B cell (primary cell): Measurements from ENCODE around the gene LRRC4C. TPM values are rescaled to one million over a fixed set of nuclear protein-coding genes. Genes with fewer than 3 reads are reported as not detected.

ENCODE experiments used
- ATAC-seq: fragments of 200-7000 bp; cut with Tn5 transposase; one replicate; pipeline ENCODE4 v1.10.0; 2021; ENCODE audit warnings: low read depth, mild to moderate bottlenecking, moderate number of reproducible peaks, moderate library complexity
- CTCF ChIA-PET: fragments of 350-600 bp; sonication (Branson Sonifier 250); formaldehyde crosslinking; loops from one replicate; lab custom pipeline; 2021; ENCODE audit warnings: antibody characterized with exemption, inconsistent platforms; lab: Charles Lee
- POLR2A ChIA-PET: fragments of 350-600 bp; sonication (Branson Sonifier 250); formaldehyde crosslinking; loops from one replicate; lab custom pipeline; 2021; ENCODE audit warnings: antibody characterized with exemption; lab: Charles Lee
- DNase-seq: peaks from one replicate; pipeline ENCODE4 v3.0.0; 2013
- H2AFZ ChIP-seq: 2 replicates; pipeline ENCODE4 v1.6.1; 2012; ENCODE audit warnings: mild to moderate bottlenecking, low read depth, low read length; ENCODE audit not compliant: insufficient read depth, poor library complexity, severe bottlenecking
- H3K27ac ChIP-seq, 2 donors: 1 replicate in 1 of 2; 2 replicates in 1 of 2; pipeline ENCODE4 v1.5.1; 2012 to 2013; ENCODE audit warnings: low read length in 2 of 2, mild to moderate bottlenecking in 2 of 2, moderate library complexity in 1 of 2
- H3K27me3 ChIP-seq, 4 experiments: fragments of 200-600 bp in 1 of 4; sonication (generic) in 1 of 4; replicated peaks in 1 of 4; 1 replicate in 2 of 4; 2 replicates in 2 of 4; pipeline versions ENCODE4 v1.6.1 to v1.7.0; 2013 to 2016; ENCODE audit warnings: low read length in 3 of 4, mild to moderate bottlenecking in 2 of 4, mixed read lengths in 1 of 4, moderate library complexity in 1 of 4; ENCODE audit not compliant: insufficient read depth in 4 of 4, control insufficient read depth in 3 of 4; ENCODE audit errors: control extremely low read depth in 1 of 4
- H3K36me3 ChIP-seq, 2 experiments: replicated peaks in 1 of 2; 1 replicate in 1 of 2; 2 replicates in 1 of 2; pipeline versions ENCODE4 v1.6.1 to v1.7.1; 2013; ENCODE audit warnings: low read length in 1 of 2; ENCODE audit not compliant: insufficient read depth in 2 of 2, control insufficient read depth in 1 of 2; ENCODE audit errors: control extremely low read depth in 1 of 2, extremely low read depth in 1 of 2
- H3K4me1 ChIP-seq, 2 donors: fragments of 200-600 bp in 1 of 2; sonication (generic) in 1 of 2; 1 replicate in 1 of 2; 2 replicates in 1 of 2; pipeline versions ENCODE4 v1.5.1 to v1.6.1; 2013 to 2017; ENCODE audit warnings: low read length in 2 of 2; ENCODE audit not compliant: control insufficient read depth in 2 of 2, insufficient read depth in 2 of 2
- H3K4me2 ChIP-seq: replicated peaks from 2 replicates; pipeline ENCODE3; 2012; ENCODE audit warnings: mild to moderate bottlenecking, low read depth, low read length; ENCODE audit not compliant: poor library complexity, severe bottlenecking
- H3K4me3 ChIP-seq, 5 experiments: fragments of 200-600 bp in 1 of 5; sonication (generic) in 1 of 5; 1 replicate in 3 of 5; 2 replicates in 2 of 5; pipeline versions ENCODE4 v1.5.1 to v1.7.0; 2011 to 2016; ENCODE audit warnings: low read length in 4 of 5, mild to moderate bottlenecking in 4 of 5, low read depth in 2 of 5, control low read depth in 1 of 5, moderate library complexity in 1 of 5; ENCODE audit not compliant: insufficient read depth in 1 of 5; ENCODE audit errors: control extremely low read depth in 1 of 5, extremely low read depth in 1 of 5
- H3K79me2 ChIP-seq: fragments of 200-600 bp; sonication (generic); one replicate; pipeline ENCODE4 v1.6.0; 2016; ENCODE audit warnings: low read length; ENCODE audit not compliant: control insufficient read depth, insufficient read depth
- H3K9ac ChIP-seq: fragments of 200-600 bp; sonication (generic); 2 replicates; pipeline ENCODE4 v1.6.1; 2017; ENCODE audit warnings: mild to moderate bottlenecking, low read length, moderate library complexity
- H3K9me3 ChIP-seq, 3 donors: one replicate each; pipeline versions ENCODE4 v1.6.1 to v1.7.1; 2013; ENCODE audit warnings: low read length in 2 of 3; ENCODE audit not compliant: control insufficient read depth in 2 of 3, insufficient read depth in 1 of 3; ENCODE audit errors: control extremely low read depth in 1 of 3
- H4K20me1 ChIP-seq: 2 replicates; pipeline ENCODE4 v1.6.0; 2012; ENCODE audit warnings: mild to moderate bottlenecking, low read length; ENCODE audit not compliant: insufficient read depth, control insufficient read depth, poor library complexity, severe bottlenecking
- H3K27ac Mint-ChIP-seq: one replicate; pipeline ENCODE4 v1.8.0; 2021; ENCODE audit warnings: mixed read lengths
- H3K27me3 Mint-ChIP-seq: one replicate; pipeline ENCODE4 v1.8.0; 2021; ENCODE audit warnings: mixed read lengths
- H3K4me1 Mint-ChIP-seq: one replicate; pipeline ENCODE4 v1.8.0; 2021; ENCODE audit warnings: mixed read lengths
- H3K4me3 Mint-ChIP-seq: one replicate; pipeline ENCODE4 v1.8.0; 2021; ENCODE audit warnings: mixed read lengths
- H3K9me3 Mint-ChIP-seq: one replicate; pipeline ENCODE4 v1.8.0; 2022; ENCODE audit warnings: mixed read lengths; ENCODE audit not compliant: insufficient read depth
- EZH2 ChIP-seq: IDR thresholded peaks from 2 replicates; pipeline ENCODE4 v1.6.1; 2012; ENCODE audit warnings: borderline replicate concordance, low read depth, mild to moderate bottlenecking, moderate library complexity, low read length; ENCODE audit not compliant: insufficient read depth, poor library complexity, severe bottlenecking
- WGBS: methylation state at CpG from one replicate; pipeline ENCODE4 v1.1.5; 2013; ENCODE audit warnings: missing lambda C conversion rate; ENCODE audit not compliant: insufficient coverage; 5-methylcytosine and 5-hydroxymethylcytosine counted together
- intact Hi-C: fragments of 100-400 bp; cut with micrococcal nuclease; formaldehyde crosslinking; loops from one replicate; pipeline ENCODE4 v1.10.0; 2022
- polyA plus RNA-seq: library from polyadenylated mRNA; depleted of rRNA; stranded (reverse); fragments of >200 nt; gene quantifications from 2 replicates; pipeline ENCODE4 v1.2.3, GENCODE V29; 2012
- total RNA-seq, 2 donors: library from RNA; stranded (reverse); fragments of 120-200 nt in 1 of 2; gene quantifications; 1 replicate in 1 of 2; 2 replicates in 1 of 2; pipeline versions ENCODE4 v1.2.3 to v1.2.4, GENCODE V29; 2013 to 2022
- TF ChIP-seq, protein P1 (sequence below): fragments of 200-600 bp; IDR thresholded peaks from one replicate; pipeline ENCODE4 v1.8.0; 2022; ENCODE audit warnings: antibody characterized with exemption, mild to moderate bottlenecking

Gene LRRC4C
- total and polyA plus RNA-seq, 2 donors (not counting 1 experiment from before 2014, with no cell fraction given), result 0.57 TPM; not detected in 1

DNA sequence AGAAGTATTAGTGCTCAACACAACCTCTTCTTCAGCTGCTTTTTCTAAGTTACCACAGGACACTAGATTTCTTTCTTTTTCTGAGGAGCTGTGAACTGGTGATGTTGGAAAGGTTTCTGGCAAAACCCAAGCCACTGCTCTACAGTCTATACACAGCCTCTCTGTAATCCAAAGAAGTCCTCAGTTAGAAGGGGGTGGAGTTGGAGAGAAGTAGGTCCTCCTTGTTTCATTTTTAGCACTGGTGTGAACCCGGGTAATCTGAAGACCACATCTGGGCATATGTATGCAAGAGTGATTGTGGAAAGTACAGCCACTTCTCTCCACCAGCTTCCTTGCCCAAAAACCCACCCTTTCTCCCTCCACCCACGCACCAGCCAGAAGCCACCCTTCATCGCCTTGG lies 1168.1 kb downstream of the LRRC4C start:
- DNase-seq, result no peak
- Mint-ChIP-seq H3K9me3 (no peaks in the 10 kb centered on the region), H3K4me1 (peaks cover 6% of the 10 kb centered on the region), H3K27ac (no peak overlapping the region), H3K4me3 (no peak overlapping the region), H3K27me3 (peaks cover 15% of the 10 kb centered on the region)
- Histone ChIP-seq H2AFZ (no peak overlapping the region), H3K9ac (no peak overlapping the region), H3K27ac (no peak overlapping the region), H3K79me2 (no peaks in the 10 kb centered on the region), H3K9me3 (peaks cover 0 to 14% (median 0%) of the 10 kb centered on the region in 3 donors), H3K4me2 (no peak overlapping the region), H3K36me3 (no peaks in the 10 kb centered on the region), H3K27me3 (peaks cover 0 to 20% (median 2%) of the 10 kb centered on the region in 4 experiments), H3K4me1 (peaks cover 4 to 8% of the 10 kb centered on the region in 2 donors), H3K4me3 (no peak overlapping the region), H4K20me1 (no peaks in the 10 kb centered on the region)
- TF ChIP-seq, protein P1, sequence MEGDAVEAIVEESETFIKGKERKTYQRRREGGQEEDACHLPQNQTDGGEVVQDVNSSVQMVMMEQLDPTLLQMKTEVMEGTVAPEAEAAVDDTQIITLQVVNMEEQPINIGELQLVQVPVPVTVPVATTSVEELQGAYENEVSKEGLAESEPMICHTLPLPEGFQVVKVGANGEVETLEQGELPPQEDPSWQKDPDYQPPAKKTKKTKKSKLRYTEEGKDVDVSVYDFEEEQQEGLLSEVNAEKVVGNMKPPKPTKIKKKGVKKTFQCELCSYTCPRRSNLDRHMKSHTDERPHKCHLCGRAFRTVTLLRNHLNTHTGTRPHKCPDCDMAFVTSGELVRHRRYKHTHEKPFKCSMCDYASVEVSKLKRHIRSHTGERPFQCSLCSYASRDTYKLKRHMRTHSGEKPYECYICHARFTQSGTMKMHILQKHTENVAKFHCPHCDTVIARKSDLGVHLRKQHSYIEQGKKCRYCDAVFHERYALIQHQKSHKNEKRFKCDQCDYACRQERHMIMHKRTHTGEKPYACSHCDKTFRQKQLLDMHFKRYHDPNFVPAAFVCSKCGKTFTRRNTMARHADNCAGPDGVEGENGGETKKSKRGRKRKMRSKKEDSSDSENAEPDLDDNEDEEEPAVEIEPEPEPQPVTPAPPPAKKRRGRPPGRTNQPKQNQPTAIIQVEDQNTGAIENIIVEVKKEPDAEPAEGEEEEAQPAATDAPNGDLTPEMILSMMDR, result no peak
- no peak for TF ChIP-seq EZH2
- ChIA-PET CTCF (no interaction called here), POLR2A (no interaction called here)
- intact Hi-C loops, result no loop called here
- no CpG with 5 or more reads among the region's 3 CpGs for WGBS
- ATAC-seq, result no peak

DNA sequence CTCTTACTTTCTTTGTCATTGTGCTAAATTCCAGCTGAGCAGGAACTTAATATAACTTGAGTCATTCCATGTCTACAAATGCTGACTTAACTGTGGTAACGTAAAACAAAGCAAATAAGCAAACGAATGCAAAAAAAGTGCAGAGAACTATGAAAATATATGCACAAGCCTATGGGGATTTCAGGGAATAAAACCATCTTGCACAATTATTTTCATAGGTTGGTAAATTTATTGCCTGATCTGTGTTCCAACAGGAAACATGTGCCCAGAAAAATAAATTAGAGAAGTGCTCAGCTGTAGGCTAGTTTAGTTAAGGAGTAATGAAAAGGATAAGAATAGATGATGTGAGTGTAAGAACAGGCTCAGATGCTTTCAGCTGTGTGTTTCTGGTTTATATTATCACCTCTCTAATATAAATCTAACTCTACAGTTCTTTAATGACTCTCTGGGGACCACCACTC lies 1169.3 kb downstream of the LRRC4C start:
- H3K36me3 ChIP-seq, result no peaks in the 10 kb centered on the region
- no peak overlapping the region for H3K27ac ChIP-seq
- peaks cover 0 to 14% (median 0%) of the 10 kb centered on the region in 3 donors for H3K9me3 ChIP-seq
- no peak overlapping the region for H3K9ac ChIP-seq
- DNase-seq (no peak), ATAC-seq (no peak)
- no CpG with 5 or more reads among the region's 2 CpGs for WGBS
- no peak overlapping the region for H3K4me3 Mint-ChIP-seq
- H3K27me3 ChIP-seq, result peaks cover 0 to 20% (median 2%) of the 10 kb centered on the region in 4 experiments
- no peak for TF ChIP-seq EZH2
- TF ChIP-seq, protein P1, result no peak
- H3K4me1 Mint-ChIP-seq, result peaks cover 6% of the 10 kb centered on the region
- no peaks in the 10 kb centered on the region for H4K20me1 ChIP-seq
- CTCF ChIA-PET, result no interaction called here
- peaks cover 4 to 8% of the 10 kb centered on the region in 2 donors for H3K4me1 ChIP-seq
- POLR2A ChIA-PET, result no interaction called here
- no peaks in the 10 kb centered on the region for H3K79me2 ChIP-seq
- intact Hi-C loops, result no loop called here
- H3K4me3 ChIP-seq, result no peak overlapping the region
- H3K9me3 Mint-ChIP-seq, result no peaks in the 10 kb centered on the region
- no peak overlapping the region for H3K27ac Mint-ChIP-seq
- H3K27me3 Mint-ChIP-seq, result peaks cover 15% of the 10 kb centered on the region
- H3K4me2 ChIP-seq, result no peak overlapping the region
- no peak overlapping the region for H2AFZ ChIP-seq
